ENCODE results near the gene NELL1. TPM values are rescaled to one million over a fixed set of nuclear protein-coding genes. Genes with fewer than 3 reads are reported as not detected.

The NELL1 gene
- total RNA-seq, 1 donor from 2014 or later, result not detected

DNA sequence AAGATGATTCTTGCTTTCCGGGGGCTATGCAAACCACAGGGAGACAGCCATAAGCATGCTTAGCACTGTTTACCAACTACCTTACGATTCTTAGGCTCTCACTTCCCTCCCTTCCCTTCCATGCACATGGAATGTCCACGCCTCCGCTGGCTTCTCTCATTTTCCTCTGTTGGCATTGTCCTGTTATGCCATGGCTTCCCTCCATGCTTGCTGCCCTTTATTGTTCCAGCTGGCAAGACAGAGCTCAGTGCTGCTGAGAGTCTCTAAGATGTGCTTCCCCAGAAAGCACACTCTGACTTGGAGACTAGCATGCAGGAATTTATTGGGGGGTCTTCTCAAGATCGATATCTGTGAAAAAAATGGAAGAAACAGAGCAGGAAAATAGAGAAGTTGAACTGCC lies 379.2 kb downstream of the NELL1 start:
- intact Hi-C loops (cut with DNase I), result no loop called here
- DNase-seq (ENCODE audit: low spot score), result no peak

DNA sequence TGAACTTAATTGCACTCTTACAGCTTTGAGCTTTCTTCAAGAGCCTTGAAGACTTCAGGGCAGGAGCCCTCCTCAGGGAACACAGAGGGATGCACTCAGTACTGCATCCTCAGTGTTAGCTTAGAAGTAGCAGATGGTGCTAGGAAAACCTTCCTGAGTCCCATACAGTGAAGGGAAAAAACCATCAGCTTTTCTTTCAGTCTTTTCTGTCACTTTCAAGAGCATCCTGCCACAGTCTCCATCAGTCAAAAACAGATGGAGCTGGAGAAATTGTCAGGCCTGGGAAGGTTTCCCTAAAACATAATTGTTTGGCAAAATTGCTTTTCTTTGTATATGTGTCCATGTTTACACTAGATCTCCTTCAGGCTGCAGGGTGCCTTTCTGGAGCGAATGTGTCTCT lies 384.1 kb downstream of the NELL1 start:
- intact Hi-C loops (cut with DNase I), result no loop called here
- DNase-seq (ENCODE audit: low spot score), result no peak

DNA sequence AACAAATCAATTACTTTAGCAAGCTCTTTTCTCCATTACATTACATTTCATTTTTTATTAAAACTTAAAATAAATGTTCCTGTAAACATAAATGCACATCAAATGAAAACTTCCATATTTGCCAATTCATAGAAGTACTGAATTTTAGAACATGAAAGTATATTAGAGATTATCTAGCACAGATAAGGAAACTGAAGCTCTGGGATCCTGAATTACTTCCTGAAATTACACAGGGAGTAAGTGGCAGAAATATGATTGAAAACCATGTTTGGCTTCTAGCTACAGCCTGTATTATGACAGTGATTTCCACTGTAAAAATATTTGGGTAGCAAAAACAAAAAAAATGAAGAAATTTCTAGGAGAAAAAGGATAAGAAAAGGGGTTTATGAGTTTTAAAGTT lies 387.3 kb downstream of the NELL1 start:
- intact Hi-C loops (cut with DNase I), result no loop called here
- DNase-seq (ENCODE audit: low spot score), result no peak

GRCh38 chr11:21059879-21060278 lies 390.5 kb downstream of the NELL1 start:
- intact Hi-C loops (cut with DNase I), result no loop called here
- no peak for DNase-seq (ENCODE audit: low spot score)

DNA sequence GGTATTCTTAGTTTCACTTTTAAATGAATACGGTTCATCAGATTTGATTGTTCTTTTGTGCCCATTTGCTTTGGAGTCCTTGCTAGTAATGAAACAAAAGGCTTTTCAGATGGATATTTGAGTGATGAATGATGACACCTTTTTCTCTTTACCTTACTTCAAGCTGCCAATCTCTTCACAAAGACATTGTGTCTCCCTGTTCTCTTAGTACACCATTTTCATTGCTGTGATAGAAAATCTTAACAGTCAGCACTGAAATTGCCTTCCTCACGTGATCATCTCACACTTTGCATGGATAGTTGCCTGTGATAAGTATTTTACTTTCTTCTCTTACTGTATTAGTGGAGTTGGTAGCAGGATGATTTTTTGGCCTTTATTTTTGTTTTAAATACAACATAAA lies 396.6 kb downstream of the NELL1 start:
- no peak for DNase-seq (ENCODE audit: low spot score)
- intact Hi-C loops (cut with DNase I), result no loop called here

DNA sequence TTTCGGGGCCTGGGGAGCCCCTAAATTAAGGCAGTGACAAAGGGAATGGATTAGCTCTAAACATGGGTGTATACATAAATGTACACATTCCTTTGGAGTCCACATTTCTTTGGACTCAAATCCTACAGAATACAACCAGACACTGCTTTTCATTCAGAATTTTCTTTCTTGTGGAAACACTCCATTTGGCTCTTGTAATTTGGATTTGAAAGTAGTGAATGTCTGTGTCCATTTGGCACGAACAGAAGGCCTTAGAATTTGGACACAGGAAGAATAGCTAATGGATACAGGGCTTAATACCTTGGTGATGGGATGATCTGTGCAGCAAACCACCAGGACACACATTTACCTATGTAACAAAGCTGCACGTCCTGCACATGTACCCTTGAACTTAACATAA lies 399.5 kb downstream of the NELL1 start:
- no peak for DNase-seq (ENCODE audit: low spot score)
- intact Hi-C loops (cut with DNase I), result no loop called here

DNA sequence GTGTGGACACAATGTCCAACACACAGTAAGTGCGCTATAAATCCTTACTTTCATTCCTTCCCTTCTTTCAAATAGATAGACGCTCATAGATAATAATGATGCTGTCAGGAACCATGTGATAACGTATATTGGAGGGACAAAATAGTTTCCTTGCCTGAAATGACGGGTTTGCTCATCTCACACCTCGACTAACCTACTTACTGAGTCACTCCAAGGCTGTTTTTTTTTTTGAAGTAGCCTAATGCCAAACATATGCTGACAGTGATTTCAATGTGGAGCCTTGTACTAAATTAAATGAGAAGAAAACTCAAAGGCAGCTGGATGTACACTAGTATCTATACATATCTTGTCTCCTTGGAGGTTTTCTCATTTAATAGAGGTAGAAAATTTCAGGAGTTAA lies 400.5 kb downstream of the NELL1 start:
- no peak for DNase-seq (ENCODE audit: low spot score)

GRCh38 chr11:21072558-21072957 lies 403.2 kb downstream of the NELL1 start:
- intact Hi-C loops (cut with DNase I), result no loop called here
- DNase-seq (ENCODE audit: low spot score), result no peak

More for the DNA sequence above, 400.5 kb downstream of the NELL1 start:
- intact Hi-C loops (cut with DNase I), result no loop called here

DNA sequence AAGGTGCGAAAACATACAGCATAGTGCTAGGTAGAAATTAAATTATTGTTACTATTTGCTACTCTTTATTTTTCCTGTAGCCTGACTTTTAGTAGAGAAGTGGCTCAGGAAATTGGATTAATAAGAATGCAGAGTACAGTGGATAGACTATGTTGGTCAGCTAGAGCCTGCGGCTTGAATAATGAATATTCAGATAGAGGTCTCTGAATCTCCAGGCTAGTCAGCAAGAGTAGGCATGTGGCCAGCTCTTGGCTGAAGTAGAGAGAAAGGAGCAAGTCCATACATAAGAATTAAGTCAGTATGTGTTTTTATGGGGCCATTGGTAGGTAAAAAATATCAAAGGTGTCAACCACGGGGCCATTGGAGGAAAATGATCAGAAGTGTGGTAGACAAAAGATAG lies 413.5 kb downstream of the NELL1 start:
- intact Hi-C loops (cut with DNase I), result no loop called here
- no peak for DNase-seq (ENCODE audit: low spot score)

- DNase-seq (ENCODE audit: low spot score), result no peak
- intact Hi-C loops (cut with DNase I), result no loop called here
Measured at GRCh38 chr11:21088930-21089329, 419.5 kb downstream of the NELL1 start.

DNA sequence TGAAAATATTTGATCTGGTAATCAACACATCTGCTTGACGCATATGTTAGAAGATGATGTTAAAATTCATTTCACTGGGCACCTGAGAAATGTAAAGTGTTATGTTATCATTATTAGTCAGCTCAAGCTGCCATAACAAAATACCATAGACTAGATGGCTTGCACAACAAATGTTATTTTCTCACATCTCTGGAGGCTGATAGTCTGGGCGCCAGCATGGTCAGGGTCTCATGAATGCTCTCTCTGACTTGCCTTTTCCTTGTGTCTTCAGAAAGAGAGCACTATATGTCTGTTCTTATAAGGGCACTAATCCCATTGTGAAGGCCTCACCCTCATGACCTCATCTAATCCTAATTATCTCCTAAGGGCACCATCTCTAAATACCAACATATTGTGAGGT lies 435.3 kb downstream of the NELL1 start:
- intact Hi-C loops (cut with DNase I), result no loop called here
- no peak for DNase-seq (ENCODE audit: low spot score)

- no peak for DNase-seq (ENCODE audit: low spot score)
- intact Hi-C loops (cut with DNase I), result no loop called here
Measured at GRCh38 chr11:21105196-21105917, 436.0 kb downstream of the NELL1 start.

DNA sequence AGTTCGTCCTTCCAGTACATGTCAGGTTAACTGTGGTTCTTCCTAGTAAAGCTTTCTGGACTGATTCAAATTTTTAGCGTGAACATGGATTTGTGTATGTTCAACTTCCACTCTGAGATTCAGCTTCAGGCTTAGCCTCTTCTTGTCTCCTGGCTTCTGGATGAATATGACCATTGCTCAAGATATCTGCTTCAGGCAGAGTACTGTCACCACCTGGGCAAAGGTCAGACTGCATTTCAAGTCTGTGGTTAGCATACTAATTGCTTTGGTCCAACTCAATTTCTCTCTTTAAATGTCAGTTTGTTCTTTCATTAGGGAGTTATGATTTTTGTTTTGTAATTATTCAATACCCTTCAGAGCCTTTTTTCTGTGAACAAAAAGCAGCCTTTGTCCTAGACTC lies 440.0 kb downstream of the NELL1 start:
- no peak for DNase-seq (ENCODE audit: low spot score)
- intact Hi-C loops (cut with DNase I), result no loop called here

DNA sequence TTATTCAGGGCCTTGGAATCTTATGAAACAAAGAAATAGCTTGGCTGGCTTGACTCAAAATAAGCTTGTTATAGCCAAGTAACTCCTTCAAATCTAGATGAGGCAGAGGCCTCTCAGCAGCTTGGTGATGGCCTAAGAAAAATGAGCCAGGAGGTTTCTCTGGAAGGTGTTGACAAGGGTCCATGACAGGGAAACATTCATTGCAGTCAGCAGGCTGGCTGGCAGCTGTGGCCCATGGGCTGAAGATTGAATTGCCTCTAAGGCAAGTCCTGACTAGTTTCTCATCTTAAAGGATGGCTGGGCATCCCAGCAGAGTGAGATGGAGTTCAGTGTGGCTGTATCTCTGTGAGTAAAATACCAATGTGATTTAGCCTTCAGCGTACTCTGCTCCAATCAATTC lies 441.0 kb downstream of the NELL1 start:
- DNase-seq (ENCODE audit: low spot score), result no peak
- intact Hi-C loops (cut with DNase I), result no loop called here

- no peak for DNase-seq (ENCODE audit: low spot score)
- intact Hi-C loops (cut with DNase I), result no loop called here
Measured at GRCh38 chr11:21113876-21114275, 444.5 kb downstream of the NELL1 start.

DNA sequence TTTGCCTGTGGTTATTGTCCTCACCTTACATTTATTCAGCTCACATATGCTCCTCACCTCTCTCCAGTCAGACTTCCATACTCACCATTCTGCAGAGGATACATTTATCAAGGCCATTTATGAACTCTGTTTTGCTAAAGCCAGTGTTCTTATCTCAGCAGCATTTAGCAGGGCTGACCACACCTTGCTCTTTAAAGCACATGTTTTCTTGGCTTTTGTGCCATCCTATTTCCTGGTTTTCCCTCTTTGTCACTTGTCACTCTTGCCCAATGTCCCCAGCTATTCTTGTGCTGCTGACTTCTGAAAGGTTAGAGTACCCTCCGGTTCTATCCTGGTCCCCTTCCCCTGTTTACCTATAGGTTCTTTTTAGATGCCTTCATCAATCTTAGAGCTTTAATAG lies 446.6 kb downstream of the NELL1 start:
- intact Hi-C loops (cut with DNase I), result no loop called here

DNA sequence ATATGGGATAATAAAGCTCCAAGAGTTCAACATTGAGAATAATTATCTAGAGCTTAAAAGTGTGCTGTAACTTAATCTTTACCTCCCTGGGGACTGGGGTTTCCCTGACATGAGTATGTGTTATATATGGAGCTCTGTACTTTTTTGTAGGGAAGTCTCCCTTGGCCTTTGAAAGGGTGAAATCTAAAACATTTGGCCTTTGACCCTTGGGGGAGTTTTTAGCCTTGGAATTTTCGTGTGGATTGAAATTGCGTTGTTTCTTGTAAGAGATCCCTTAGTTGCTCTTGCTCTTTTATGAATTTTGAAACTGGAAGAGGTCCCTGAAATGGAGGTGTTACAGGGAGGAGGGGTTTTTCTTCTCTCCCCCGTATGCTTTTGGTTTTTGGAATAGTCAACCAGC lies 450.0 kb downstream of the NELL1 start:
- DNase-seq (ENCODE audit: low spot score), result no peak
- intact Hi-C loops (cut with DNase I), result no loop called here

More for the DNA sequence above, 446.6 kb downstream of the NELL1 start:
- DNase-seq (ENCODE audit: low spot score), result no peak

DNA sequence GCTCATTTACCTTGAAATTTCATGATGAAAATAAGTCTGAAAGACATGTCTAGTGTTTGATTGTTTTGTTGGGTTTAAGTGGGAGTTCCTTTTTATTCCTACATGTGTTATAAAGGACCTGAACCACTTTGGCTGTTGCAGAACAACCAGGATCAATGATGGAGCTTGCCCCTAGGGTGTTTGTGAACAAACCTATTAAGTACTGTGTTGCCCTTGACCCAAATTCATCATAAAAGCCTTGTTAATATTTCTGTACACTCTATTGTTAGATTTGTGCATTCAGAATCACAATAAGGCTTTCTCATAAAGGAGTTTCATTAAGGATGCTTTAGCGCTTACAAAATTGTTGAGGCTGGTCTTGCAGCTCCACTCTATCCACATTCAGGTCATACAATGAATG lies 452.6 kb downstream of the NELL1 start:
- no peak for DNase-seq (ENCODE audit: low spot score)
- intact Hi-C loops (cut with DNase I), result no loop called here

GRCh38 chr11:21122523-21122922 lies 453.1 kb downstream of the NELL1 start:
- intact Hi-C loops (cut with DNase I), result no loop called here
- no peak for DNase-seq (ENCODE audit: low spot score)

- DNase-seq (ENCODE audit: low spot score), result no peak
- intact Hi-C loops (cut with DNase I), result no loop called here
Measured at GRCh38 chr11:21132146-21132720, 462.8 kb downstream of the NELL1 start.

DNA sequence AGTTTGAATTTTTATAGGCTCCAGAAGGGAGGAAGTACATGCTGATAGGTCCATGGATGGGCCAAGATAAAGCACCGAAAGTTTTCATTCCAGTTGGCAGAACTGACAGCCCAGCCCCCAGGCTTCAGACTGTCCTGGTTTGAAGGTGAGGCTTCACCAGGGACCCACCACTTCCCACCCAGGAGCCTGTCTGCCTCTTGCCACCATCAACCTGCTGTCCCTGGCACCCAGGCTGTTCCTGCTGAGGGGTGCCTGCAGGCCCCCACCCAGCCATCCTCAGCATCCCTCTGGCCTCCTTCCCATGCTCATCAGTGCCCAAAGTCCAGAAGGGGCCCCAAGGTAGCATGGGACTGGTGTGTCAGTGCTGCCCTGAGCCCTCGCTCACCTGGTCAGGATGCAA lies 463.9 kb downstream of the NELL1 start:
- no peak for DNase-seq (ENCODE audit: low spot score)
- intact Hi-C loops (cut with DNase I), result no loop called here

DNA sequence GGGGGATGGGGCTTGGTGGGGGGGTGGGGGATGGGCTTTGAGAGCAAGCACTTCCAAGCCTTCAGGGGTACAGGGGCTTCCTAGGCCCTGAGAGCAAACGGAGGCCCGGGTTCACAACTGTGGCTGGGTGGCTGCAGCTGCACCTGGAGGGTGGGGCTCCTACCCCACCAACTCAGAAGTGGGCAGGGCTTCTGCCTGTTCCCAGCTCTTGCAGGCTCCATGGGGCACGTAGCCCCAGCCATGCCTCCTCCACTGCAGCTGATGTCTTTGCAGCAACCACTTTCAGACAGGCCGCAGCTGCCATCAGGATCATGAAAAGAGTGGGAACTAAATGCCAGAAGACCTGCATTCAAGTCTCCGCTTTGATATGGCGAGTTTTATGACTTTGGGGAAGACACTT lies 464.3 kb downstream of the NELL1 start:
- no peak for DNase-seq (ENCODE audit: low spot score)
- intact Hi-C loops (cut with DNase I), result no loop called here

Measured in cardiac septum (tissue), 1 donor.